Parathyroid adenoma (tissue), 2 donors: Measurements from ENCODE around the gene NID2.
A peak's percentile ranks its signal among the peaks of the same experiment; 100 is the strongest.

Experiments
- H2AFZ ChIP-seq: fragments of 300-600 bp; sonication (generic); one replicate; pipeline ENCODE4 v1.7.0; 2017; ENCODE audit warnings: antibody characterized with exemption, mild to moderate bottlenecking
- H3K27ac ChIP-seq: fragments of 300-600 bp; sonication (generic); one replicate; pipeline ENCODE4 v1.7.0; 2017
- H3K27me3 ChIP-seq: fragments of 300-600 bp; sonication (generic); one replicate; pipeline ENCODE4 v1.7.0; 2017; ENCODE audit warnings: low read length; ENCODE audit not compliant: control insufficient read depth, insufficient read depth
- H3K36me3 ChIP-seq: fragments of 300-600 bp; sonication (generic); one replicate; pipeline ENCODE4 v1.7.0; 2017; ENCODE audit warnings: low read length; ENCODE audit not compliant: control insufficient read depth, insufficient read depth
- H3K4me1 ChIP-seq: fragments of 300-600 bp; sonication (generic); one replicate; pipeline ENCODE4 v1.7.0; 2017; ENCODE audit warnings: control low read depth
- H3K4me2 ChIP-seq: fragments of 300-600 bp; sonication (generic); one replicate; pipeline ENCODE4 v1.7.0; 2017; ENCODE audit warnings: low read length
- H3K4me3 ChIP-seq: fragments of 300-600 bp; sonication (generic); one replicate; pipeline ENCODE4 v1.7.0; 2017; ENCODE audit warnings: low read depth, low read length
- H3K79me2 ChIP-seq: fragments of 300-600 bp; sonication (generic); one replicate; pipeline ENCODE4 v1.7.0; 2017; ENCODE audit warnings: control low read depth
- H3K9ac ChIP-seq: fragments of 300-600 bp; sonication (generic); one replicate; pipeline ENCODE4 v1.7.0; 2017; ENCODE audit warnings: mild to moderate bottlenecking
- H3K9me3 ChIP-seq: fragments of 300-600 bp; sonication (generic); one replicate; pipeline ENCODE4 v1.7.0; 2017; ENCODE audit warnings: low read length; ENCODE audit not compliant: control insufficient read depth
- CTCF ChIP-seq: fragments of 300-600 bp; sonication (generic); IDR thresholded peaks from one replicate; pipeline ENCODE4 v1.7.0; 2017; ENCODE audit warnings: antibody characterized with exemption, mild to moderate bottlenecking
- donor health status: primary hyperparathyroidism.

NID2 gene

GRCh38 chr14:52078095-52078531 is 9.3 kb upstream of the NID2 start:
- Histone ChIP-seq H3K27ac (peak overlapping the region; percentile 21), H2AFZ (no peak overlapping the region)

GRCh38 chr14:52077256-52077979 is 8.6 kb upstream of the NID2 start:
- H3K79me2 ChIP-seq: no peaks in the 10 kb centered on the region
- H3K27ac ChIP-seq: peak overlapping the region; percentile 21
- H3K4me3 ChIP-seq: peak overlapping the region; percentile 0
- no peaks in the 10 kb centered on the region for H3K9me3 ChIP-seq
- H2AFZ ChIP-seq: no peak overlapping the region
- H3K27me3 ChIP-seq: no peaks in the 10 kb centered on the region
- no peak overlapping the region for H3K9ac ChIP-seq
- H3K4me2 ChIP-seq: peak overlapping the region; percentile 14
- no peaks in the 10 kb centered on the region for H3K36me3 ChIP-seq
- no peak for TF ChIP-seq CTCF
- H3K4me1 ChIP-seq: peaks cover 51% of the 10 kb centered on the region

More at GRCh38 chr14:52078095-52078531, 9.3 kb upstream of the NID2 start:
- Histone ChIP-seq H3K4me1 (peaks cover 46% of the 10 kb centered on the region), H3K27me3 (no peaks in the 10 kb centered on the region), H3K9ac (no peak overlapping the region), H3K4me3 (no peak overlapping the region), H3K79me2 (no peaks in the 10 kb centered on the region), H3K4me2 (peak overlapping the region; percentile 14), H3K36me3 (no peaks in the 10 kb centered on the region), H3K9me3 (no peaks in the 10 kb centered on the region)
- TF ChIP-seq CTCF: no peak

GRCh38 chr14:52076334-52076733 is 7.5 kb upstream of the NID2 start:
- Histone ChIP-seq H3K9me3 (no peaks in the 10 kb centered on the region), H3K4me3 (no peak overlapping the region), H3K4me1 (peaks cover 51% of the 10 kb centered on the region), H2AFZ (no peak overlapping the region), H3K27ac (no peak overlapping the region), H3K36me3 (no peaks in the 10 kb centered on the region), H3K4me2 (no peak overlapping the region), H3K9ac (no peak overlapping the region), H3K79me2 (no peaks in the 10 kb centered on the region), H3K27me3 (no peaks in the 10 kb centered on the region)
- TF ChIP-seq CTCF: no peak

- no peak overlapping the region for H3K9ac ChIP-seq
- no peak overlapping the region for H2AFZ ChIP-seq
- H3K27ac ChIP-seq: no peak overlapping the region
- no peak overlapping the region for H3K4me3 ChIP-seq
- H3K27me3 ChIP-seq: no peaks in the 10 kb centered on the region
- H3K4me1 ChIP-seq: peaks cover 44% of the 10 kb centered on the region
- H3K79me2 ChIP-seq: no peaks in the 10 kb centered on the region
- no peaks in the 10 kb centered on the region for H3K36me3 ChIP-seq
- no peaks in the 10 kb centered on the region for H3K9me3 ChIP-seq
- no peak overlapping the region for H3K4me2 ChIP-seq
- no peak for TF ChIP-seq CTCF
These were observed 6.5 kb upstream of the NID2 start for GRCh38 chr14:52075371-52075770.

- Histone ChIP-seq H3K36me3 (no peaks in the 10 kb centered on the region), H3K4me2 (no peak overlapping the region), H3K4me1 (peaks cover 31% of the 10 kb centered on the region), H3K9ac (no peak overlapping the region), H3K79me2 (no peaks in the 10 kb centered on the region), H3K27me3 (no peaks in the 10 kb centered on the region), H3K4me3 (no peak overlapping the region), H2AFZ (peak overlapping the region; percentile 17), H3K9me3 (no peaks in the 10 kb centered on the region), H3K27ac (peak overlapping the region; percentile 29)
- no peak for TF ChIP-seq CTCF
These were observed 4.4 kb upstream of the NID2 start for GRCh38 chr14:52073251-52073650.
